DND-41 (cell line): ENCODE results near the gene GPR42.

Source experiments
- EZH2 ChIP-seq: IDR thresholded peaks from 3 replicates; pipeline ENCODE4 v1.6.1; 2012; ENCODE audit warnings: borderline replicate concordance, low read depth, mild to moderate bottlenecking, moderate library complexity, low read length, inconsistent platforms; ENCODE audit not compliant: severe bottlenecking
- TF ChIP-seq, protein P1 (sequence below): IDR thresholded peaks from 2 replicates; pipeline ENCODE4 v1.5.1; 2012; ENCODE audit warnings: borderline replicate concordance, low read length, moderate library complexity, mild to moderate bottlenecking; ENCODE audit not compliant: poor library complexity, severe bottlenecking; ENCODE audit errors: extremely low read depth

DNA sequence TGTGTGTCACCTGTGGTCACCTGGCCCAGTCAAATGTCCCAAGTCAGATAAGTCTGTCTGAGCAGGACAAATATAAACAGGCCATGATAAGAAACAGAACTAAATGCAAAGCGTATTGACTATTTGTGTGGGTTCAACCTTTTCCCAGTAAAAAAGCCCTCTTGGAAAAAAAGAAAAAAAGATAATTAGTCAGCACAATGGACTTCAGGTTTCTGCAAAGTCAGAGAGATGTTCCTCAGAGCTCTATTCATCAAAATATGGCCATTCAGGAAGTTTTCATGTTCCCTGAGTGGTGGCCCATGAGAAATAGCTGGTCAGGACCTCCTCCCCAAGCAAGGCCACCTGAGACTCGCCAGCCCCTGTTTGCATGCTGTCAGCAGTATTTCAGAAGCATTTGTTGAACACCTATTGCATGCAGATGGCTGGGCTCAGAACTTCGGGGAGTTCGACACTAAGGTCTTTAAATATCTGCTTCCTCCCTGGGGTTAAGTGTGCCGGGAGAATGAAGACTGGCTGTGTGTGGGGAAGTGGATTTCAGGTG is 9.9 kb upstream of the GPR42 start:
- TF ChIP-seq, protein P1, sequence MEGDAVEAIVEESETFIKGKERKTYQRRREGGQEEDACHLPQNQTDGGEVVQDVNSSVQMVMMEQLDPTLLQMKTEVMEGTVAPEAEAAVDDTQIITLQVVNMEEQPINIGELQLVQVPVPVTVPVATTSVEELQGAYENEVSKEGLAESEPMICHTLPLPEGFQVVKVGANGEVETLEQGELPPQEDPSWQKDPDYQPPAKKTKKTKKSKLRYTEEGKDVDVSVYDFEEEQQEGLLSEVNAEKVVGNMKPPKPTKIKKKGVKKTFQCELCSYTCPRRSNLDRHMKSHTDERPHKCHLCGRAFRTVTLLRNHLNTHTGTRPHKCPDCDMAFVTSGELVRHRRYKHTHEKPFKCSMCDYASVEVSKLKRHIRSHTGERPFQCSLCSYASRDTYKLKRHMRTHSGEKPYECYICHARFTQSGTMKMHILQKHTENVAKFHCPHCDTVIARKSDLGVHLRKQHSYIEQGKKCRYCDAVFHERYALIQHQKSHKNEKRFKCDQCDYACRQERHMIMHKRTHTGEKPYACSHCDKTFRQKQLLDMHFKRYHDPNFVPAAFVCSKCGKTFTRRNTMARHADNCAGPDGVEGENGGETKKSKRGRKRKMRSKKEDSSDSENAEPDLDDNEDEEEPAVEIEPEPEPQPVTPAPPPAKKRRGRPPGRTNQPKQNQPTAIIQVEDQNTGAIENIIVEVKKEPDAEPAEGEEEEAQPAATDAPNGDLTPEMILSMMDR = no peak
- TF ChIP-seq EZH2 = no peak
